ENCODE measurements around the gene HOXD11.

DNA sequence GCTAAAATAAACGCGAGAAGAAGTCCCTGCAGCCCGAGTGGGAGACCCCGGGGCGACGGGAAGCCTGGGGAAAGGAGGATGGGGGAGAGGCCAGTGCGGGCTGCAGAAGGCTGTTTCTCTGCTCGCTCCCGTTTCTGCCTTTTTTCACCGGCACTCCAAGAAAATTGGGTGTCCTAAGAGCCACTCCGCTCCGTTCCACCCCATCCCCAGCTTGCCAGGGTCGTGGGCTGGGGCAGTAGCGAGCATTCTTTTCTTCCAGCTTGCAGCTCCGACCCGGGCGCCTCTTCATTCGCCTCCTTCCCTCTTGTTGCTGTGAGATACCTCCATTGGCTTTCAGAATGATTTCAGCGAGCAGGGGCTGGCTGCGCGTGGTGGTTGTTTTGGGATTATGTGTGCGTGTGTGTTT is 51.1 kb downstream of the HOXD11 start:
- TF ChIP-seq, protein P1, sequence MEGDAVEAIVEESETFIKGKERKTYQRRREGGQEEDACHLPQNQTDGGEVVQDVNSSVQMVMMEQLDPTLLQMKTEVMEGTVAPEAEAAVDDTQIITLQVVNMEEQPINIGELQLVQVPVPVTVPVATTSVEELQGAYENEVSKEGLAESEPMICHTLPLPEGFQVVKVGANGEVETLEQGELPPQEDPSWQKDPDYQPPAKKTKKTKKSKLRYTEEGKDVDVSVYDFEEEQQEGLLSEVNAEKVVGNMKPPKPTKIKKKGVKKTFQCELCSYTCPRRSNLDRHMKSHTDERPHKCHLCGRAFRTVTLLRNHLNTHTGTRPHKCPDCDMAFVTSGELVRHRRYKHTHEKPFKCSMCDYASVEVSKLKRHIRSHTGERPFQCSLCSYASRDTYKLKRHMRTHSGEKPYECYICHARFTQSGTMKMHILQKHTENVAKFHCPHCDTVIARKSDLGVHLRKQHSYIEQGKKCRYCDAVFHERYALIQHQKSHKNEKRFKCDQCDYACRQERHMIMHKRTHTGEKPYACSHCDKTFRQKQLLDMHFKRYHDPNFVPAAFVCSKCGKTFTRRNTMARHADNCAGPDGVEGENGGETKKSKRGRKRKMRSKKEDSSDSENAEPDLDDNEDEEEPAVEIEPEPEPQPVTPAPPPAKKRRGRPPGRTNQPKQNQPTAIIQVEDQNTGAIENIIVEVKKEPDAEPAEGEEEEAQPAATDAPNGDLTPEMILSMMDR (IDR thresholded peaks at IDR 0.05): no peak
- no peak for TF ChIP-seq EZH2 (IDR thresholded peaks at IDR 0.05; ENCODE audit: borderline replicate concordance, insufficient read depth, low read depth, low read length, poor library complexity, severe bottlenecking)

Data from B cell (primary cell).